NCI-H345 treated with DMSO at 0.1 percent for 48 hours (cell line): ENCODE measurements around the gene C1orf174.
A peak's percentile ranks its signal among the peaks of the same experiment; 100 is the strongest.

ENCODE experiments used
- DNase-seq: peaks from one replicate; lab custom pipeline; 2025; ENCODE audit not compliant: unreplicated experiment; lab: John Stamatoyannopoulos, UW

The C1orf174 gene

DNA sequence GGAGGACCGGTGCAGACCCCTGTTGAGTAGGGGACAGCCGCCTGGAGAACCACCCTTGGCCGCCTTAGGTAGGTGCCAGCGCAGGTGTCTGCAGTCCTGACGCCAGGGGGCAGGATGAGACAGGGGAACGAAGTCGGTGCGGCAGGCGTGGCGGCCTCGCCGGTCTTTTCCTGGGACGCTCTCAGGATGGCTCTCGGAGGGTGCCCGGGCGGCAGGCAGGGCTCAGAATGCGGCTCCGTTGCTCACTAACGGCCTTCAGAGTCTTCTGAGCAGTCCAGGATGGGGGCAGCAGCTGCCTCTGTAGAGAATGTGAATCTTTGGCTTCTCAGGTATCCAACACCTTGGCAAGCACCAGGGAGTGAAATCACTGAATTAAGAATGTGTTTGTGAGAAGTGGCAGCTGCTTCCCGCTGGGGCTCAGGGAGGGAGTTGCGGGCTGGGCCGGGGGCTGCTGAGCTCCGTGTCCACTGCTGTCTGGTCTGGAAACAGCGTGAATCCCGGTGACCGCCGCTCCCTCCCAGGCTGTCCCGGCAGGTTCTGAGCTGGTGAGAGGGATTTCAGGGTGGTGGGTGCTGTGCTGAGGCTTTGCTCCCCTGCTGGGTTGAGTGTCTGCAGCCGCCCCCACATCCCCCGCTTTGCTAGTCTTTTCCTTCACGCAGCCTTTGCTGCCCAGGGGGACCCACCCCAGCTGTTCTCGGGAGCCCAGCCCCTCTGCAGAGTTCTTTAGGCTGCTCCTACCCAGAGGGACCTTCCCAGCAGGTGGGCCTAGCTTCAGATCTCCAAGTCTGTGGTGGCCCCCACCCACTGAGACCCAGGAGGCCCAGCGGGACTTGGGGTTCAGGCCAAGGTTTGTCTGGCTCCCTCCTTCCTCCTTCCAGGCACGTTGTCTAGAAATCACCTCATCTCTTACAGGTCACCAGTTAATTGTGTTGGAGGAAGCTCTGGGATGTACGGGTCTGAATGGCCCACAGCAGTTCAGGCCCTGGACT lies 11.1 kb upstream of the C1orf174 start:
- DNase-seq: peak; percentile 89

GRCh38 chr1:3910049-3910731 lies 10.1 kb upstream of the C1orf174 start:
- peak; percentile 69 for DNase-seq

GRCh38 chr1:3909615-3910014 lies 9.5 kb upstream of the C1orf174 start:
- DNase-seq: peak; percentile 42

DNA sequence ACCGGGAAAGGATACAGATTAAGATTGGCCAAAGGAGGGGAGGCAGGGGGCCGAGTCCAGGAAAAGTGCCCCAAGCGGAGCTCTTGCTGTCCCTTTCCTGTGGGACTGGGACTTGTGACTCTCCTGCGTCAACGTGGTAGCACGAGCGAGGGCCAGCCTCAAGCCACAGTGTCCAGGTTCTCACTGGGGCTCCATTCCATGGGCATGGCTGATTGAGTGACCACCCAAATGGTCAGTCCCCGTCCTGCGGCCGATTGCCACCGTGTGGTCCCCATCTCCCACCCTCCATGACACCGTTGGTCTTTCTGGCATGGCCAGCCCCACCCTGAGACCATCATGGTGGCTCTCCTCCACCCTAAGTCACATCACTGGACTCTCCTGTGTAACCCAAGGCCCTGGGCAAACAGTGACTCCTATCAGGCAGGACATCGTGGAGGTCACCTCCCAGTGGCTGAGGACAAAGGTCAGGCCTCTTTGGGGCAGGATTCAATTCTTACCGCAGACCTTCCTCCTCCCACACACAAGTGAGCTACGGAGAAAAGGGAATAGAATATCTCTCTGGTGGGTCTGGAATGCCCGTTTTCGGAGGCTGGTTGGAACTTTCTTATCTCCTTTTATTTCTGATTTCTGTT lies 8.9 kb upstream of the C1orf174 start:
- no peak for DNase-seq

DNA sequence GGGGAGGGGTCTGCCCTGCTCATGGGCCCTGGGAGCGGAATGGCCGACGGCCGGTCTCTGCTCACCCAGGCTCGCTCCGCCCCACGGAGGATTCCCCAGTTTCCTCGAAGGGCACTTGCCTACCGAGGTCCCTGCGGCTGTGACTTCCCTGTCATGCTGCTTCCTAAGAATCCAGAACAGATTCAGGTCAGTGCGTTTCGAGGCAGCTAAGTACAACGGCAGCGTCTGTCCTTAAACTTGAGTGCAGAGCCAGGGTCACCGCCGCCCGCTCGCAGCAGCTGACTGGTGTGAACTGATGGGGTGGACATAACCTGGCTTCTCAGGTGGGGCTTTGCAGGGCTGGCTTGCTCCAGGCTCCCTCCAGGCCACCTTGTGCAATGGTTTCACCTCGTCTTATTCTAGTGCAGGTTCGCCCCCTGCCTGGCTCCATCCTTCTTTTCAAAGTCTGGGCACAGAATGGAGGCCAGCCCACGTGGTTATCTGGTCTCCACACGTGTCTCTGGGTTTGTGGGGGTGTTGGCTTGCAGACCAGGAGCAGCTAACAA lies 7.6 kb upstream of the C1orf174 start:
- DNase-seq: no peak

- no peak for DNase-seq
Measured at GRCh38 chr1:3907031-3907534, 7.0 kb upstream of the C1orf174 start.

DNA sequence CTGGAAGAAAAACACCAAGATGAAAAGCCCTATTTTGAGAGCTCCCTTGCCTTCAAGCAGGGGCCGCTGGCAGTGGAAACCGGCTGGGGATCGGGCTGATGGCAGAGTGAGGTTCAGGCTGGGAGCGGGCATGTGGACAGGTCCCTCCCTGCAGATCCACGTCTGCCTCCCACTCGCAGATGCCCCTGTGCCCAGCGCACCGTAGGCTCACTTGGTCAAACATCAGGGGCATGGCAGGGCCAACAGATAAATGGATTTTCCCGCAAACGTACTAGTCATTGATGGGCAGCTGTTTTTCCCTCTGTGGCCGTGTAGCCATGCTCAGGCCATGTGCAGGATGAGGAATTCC lies 6.6 kb upstream of the C1orf174 start:
- no peak for DNase-seq

DNA sequence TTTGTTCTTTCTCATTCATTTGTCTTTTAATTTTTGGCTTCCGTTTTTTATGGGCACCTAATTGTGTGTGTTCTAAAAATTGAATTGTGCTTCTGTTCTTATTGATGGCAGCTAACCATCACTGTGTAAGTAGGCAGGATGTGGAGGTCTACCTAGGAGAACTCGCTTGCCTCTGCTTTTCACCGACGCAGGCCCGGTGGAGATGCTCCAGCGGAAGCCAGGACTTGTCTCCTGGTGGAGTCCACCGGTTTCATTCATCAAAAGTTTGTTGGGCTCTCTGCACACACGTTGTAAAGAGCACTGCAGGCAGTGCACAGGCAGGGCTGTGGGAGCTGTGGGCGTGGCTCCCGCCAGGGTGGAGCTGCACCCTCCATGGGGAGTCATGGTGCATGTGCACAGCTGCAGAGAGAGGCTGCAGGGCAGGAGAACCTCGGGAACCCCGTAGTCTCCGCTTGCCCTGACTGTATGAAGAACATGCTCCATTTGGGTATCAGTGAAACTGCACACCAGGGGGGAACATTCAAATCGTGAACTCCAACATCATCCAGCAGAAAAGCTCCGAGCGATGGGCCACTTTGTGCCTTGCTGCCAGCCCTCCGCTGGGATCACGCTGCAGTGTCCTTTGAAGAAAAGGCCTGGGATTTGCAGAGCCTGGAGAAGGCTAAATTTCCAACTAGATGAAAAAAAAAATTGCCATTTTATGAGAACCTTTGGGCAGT lies 6.0 kb upstream of the C1orf174 start:
- peak; percentile 14 for DNase-seq

- no peak for DNase-seq
Measured at GRCh38 chr1:3905266-3905952, 5.3 kb upstream of the C1orf174 start.

GRCh38 chr1:3904843-3905185 lies 4.7 kb upstream of the C1orf174 start:
- no peak for DNase-seq

DNA sequence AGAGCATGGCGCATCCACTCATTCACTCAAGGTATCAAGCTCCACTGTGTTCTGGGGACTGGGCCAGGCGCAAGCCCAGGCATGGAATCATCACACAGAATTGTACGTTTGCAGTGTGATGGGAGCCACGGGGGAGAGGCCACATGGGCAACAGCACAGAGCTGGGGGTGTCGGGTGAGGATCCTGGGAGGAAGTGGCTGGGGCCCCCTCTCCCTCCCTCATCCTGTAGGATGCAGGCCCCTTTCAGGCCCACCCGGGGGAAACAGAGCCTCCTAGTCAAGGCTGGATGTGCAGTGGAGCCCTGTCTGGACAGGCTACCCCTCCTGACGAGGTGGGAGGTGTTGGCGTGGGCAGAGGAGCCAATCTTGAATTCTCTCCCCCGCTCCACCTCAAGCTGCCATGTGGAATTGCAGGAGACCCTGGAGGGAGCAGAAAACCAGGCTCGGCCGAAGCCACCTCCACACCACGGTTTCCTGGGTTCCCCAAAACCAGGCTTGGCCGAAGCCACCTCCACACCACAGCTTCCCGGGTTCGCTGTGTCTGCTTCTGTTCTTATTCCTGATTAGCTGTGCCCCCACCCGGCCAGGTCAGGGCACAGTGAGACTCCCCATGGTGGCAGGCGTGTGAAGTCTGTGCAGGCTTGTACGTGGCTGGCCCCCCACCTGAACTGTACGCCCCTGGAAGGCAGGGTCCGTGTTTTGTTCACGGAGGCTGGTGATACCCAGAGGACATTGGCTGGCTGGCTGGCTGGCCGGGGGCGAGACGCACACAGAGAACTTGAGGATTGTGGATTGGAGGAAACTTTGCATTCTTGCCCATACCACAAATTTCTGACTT lies 4.2 kb upstream of the C1orf174 start:
- no peak for DNase-seq

DNA sequence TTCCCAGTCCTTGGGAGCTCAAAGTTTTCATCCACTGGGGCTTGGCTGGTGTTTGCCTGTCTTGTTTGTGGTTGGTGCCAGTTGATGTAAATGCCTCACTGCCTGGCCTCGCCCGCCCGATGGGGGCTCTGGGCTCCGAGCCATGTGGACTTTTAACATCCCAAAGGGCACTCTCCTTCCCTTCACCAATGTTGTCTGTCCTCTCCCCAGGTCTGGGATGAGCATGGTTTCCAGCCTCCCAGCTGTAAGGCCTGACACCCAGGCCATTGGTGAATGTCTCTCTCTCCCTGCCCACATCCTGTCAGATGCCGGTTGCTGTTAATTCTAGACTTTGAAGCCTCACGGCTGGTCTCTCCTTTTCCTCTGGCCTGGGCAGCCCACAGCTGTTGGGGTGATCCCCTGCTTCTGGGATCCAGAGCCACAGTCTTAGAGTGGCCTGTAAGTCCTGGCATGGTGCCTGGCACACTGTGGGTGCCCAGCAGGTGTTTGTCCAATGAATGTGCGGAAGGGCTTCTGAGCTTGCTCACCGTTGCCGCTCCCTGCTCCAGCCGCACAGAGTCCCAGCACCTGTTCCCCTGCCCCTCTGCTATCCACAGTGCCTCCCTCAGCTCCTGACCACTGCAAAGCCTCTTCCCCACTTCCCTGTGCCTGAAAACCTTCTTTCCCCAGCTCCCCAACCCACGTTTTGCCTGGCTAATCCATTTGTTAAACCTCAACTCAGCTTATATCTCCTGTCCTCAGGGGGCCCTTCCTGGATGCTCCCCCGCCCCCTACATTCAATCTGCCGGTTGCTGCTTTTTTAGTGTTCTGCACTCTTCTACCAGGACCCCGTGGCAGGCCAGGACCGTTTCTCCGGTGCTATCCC lies 3.3 kb upstream of the C1orf174 start:
- DNase-seq: peak; percentile 75

DNA sequence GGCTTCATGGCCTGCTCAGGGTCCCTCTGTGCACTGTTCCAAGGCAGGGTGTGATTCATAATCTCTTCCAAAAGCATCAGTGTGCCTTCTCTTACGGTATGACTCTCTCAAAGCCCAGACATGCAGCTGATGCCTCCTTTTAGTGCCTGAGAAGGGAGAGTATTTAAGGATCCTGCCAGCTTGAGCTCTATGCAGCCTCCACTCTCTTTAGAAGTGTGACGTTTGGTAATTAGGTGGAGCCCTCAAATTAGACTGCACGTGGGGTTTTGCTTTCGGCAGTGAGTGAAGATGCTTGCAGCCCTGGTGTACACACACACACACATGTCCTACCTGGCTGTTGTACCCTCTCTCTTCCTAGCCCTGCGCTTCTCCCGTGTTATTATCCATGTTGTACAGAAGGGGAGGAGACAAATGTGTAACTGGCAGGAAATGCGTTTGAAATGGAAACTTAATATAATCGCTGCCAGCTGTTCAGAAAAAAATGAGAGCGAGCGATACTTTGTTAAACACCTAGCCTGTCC lies 2.6 kb upstream of the C1orf174 start:
- no peak for DNase-seq

- DNase-seq: no peak
Measured at GRCh38 chr1:3902111-3902511, 2.0 kb upstream of the C1orf174 start.

- DNase-seq: peak; percentile 81
Measured at GRCh38 chr1:3900969-3901529, 977 bp upstream of the C1orf174 start.

DNA sequence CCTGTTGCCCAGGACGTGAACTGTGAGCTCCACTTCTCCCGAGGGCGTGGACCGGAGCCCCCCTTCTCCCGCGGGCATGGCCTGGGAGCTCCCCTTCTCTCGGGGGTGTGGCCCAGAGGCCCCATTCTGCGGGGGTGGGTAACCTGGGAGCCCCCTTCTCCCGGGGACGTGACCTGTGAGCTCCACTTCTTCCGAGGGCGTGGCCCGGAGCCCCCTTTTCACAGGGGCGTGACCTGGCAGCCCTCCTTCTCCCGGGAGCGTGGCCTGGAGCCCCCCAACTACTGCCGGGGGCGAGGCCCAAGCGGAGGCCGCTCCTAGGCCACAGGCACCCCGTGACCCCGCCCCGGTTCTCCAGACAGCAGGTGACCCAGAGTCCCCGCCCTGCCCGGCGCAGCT lies 320 bp downstream of the C1orf174 start:
- no peak for DNase-seq

GRCh38 chr1:3898994-3899753 lies 898 bp downstream of the C1orf174 start:
- no peak for DNase-seq
